HG03103 (cell line): ENCODE data around the gene CD22.
"Not testable (repeated sequence)": the region's sequence is repeated elsewhere in the genome, so short reads cannot be mapped to it uniquely, and the experiment has no call there.

Source experiments
- ATAC-seq: cut with Tn5 transposase; IDR thresholded peaks from one replicate; pipeline ENCODE4 v1.9.1; 2021; ENCODE audit warnings: low read depth; ENCODE audit not compliant: unreplicated experiment

Gene CD22

GRCh38 chr19:35353635-35354034 lies 24.6 kb downstream of the CD22 start:
- ATAC-seq, result no peak

GRCh38 chr19:35354898-35355297 lies 25.9 kb downstream of the CD22 start:
- no peak for ATAC-seq

GRCh38 chr19:35355791-35356460 lies 26.9 kb downstream of the CD22 start:
- ATAC-seq, result no peak

- ATAC-seq, result no peak
Measured at GRCh38 chr19:35357867-35358573, 29.0 kb downstream of the CD22 start, which contains the start of gene FFAR3. FFAR3 (plus strand) TSS chr19:35358460; CDS start chr19:35358891, 431 bp downstream.

GRCh38 chr19:35358834-35359233 lies 29.8 kb downstream of the CD22 start:
- ATAC-seq, result not testable (repeated sequence)

GRCh38 chr19:35359395-35359794 lies 30.4 kb downstream of the CD22 start:
- not testable (repeated sequence) for ATAC-seq

- not testable (repeated sequence) for ATAC-seq
Measured at GRCh38 chr19:35360081-35360480, 31.1 kb downstream of the CD22 start.

- no peak for ATAC-seq
Measured at GRCh38 chr19:35360880-35361420, 32.0 kb downstream of the CD22 start.

GRCh38 chr19:35362261-35363000 lies 33.4 kb downstream of the CD22 start:
- no peak for ATAC-seq

- no peak for ATAC-seq
Measured at GRCh38 chr19:35363001-35363590, 34.1 kb downstream of the CD22 start.

- ATAC-seq, result no peak
Measured at GRCh38 chr19:35363711-35364425, 34.9 kb downstream of the CD22 start.

- ATAC-seq, result no peak
Measured at GRCh38 chr19:35365303-35365702, 36.3 kb downstream of the CD22 start.

GRCh38 chr19:35368378-35368777 lies 39.4 kb downstream of the CD22 start:
- no peak for ATAC-seq

- ATAC-seq, result no peak
Measured at GRCh38 chr19:35369522-35369921, 40.5 kb downstream of the CD22 start.

GRCh38 chr19:35370722-35371121 lies 41.7 kb downstream of the CD22 start, which contains the start of gene GPR42:
GPR42 (plus strand) TSS chr19:35371068; CDS start chr19:35371360, 292 bp downstream.
- no peak for ATAC-seq

GRCh38 chr19:35373492-35373891 lies 44.5 kb downstream of the CD22 start:
- no peak for ATAC-seq

- not testable (repeated sequence) for ATAC-seq
Measured at GRCh38 chr19:35374031-35374430, 45.0 kb downstream of the CD22 start.

- ATAC-seq, result no peak
Measured at GRCh38 chr19:35375505-35376307, 46.7 kb downstream of the CD22 start.

GRCh38 chr19:35377656-35378055 lies 48.7 kb downstream of the CD22 start:
- ATAC-seq, result no peak
